ENCODE data around the gene TCF20. TPM values are rescaled to one million over a fixed set of nuclear protein-coding genes. Genes with fewer than 3 reads are reported as not detected.

The TCF20 gene
- total RNA-seq, 1 donor from 2014 or later, result 16.9 TPM

GRCh38 chr22:42261296-42261695 lies 9.2 kb downstream of the TCF20 start:
- DNase-seq (ENCODE audit: low read depth in 2 of 2), result no peak

DNA sequence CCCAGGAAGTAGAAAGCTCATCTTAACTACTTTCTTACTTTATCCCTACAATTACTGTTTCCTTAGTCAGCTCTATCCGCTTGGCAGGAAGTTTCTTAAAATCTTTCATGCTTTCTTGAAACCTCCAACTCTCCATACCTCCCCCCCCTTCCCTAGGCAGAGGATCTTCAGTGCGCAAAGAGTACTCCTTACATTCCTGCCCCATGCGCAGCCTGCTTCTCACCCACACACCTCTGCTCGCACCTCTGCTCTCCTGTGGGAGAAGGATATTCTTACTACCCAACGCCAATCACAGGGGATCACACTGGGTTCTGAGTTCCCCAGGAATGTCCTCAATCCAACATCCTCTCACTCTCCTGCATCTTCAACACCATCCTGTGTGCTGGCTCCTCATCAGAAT lies 12.3 kb downstream of the TCF20 start:
- no peak for DNase-seq (ENCODE audit: low read depth in 2 of 2)

DNA sequence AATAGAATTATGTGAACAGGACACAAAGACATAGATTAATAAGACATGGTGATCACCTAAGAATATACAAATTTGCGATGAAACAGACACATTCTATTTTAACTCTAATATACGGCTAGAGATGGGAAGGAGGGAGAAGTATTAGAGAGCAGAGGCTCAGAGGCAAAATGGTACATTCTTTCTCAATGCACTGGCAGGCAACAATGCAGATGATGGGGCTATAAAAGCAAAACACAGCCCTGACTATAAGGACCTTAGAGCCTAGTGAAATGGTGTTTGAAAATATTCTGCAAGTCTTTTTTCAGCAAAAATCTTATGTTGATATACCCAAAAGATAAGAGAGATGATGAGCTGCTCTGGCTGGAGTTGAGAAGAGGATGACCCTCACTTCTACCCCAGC lies 13.1 kb downstream of the TCF20 start:
- no peak for DNase-seq (ENCODE audit: low read depth in 2 of 2)

GRCh38 chr22:42256930-42257329 lies 13.5 kb downstream of the TCF20 start:
- DNase-seq (ENCODE audit: low read depth in 2 of 2), result no peak

DNA sequence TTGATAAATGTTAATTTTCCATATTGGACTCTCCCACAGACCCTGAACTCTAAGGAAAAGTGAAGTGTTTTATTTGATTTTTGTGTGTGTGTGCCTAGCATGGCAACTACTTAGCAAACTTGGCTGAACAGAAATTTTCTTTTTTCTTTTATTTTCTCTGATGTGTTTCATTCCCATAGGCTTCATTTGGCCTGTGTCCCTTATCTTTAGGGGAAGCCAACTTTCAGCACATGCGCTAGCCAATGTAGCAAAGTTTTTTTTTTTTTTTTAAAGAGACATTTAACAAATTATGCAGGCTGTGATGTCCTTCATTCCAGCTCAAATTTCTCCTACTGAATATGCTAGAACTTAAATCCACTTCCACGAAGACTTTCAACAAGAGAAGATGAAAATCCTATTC lies 14.2 kb downstream of the TCF20 start:
- no peak for DNase-seq (ENCODE audit: low read depth in 2 of 2)

DNA sequence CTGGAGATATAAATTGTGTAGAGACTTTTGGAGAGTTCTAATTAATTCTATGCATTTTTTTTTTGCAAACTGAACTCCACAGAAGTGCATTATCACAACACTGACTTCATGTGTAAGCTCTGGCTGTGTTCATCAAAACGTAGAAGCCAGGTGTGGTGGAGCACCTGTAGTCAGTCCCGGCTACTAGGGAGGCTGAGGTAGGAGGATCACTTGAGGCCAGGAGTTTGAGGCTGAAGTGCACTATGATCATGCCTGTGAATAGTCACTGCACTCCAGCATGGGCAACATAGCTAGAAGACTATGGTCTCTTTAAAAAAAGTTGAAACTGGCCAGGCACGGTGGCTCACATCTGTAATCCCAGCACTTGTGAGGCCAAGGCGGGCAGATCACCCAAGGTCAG lies 20.6 kb downstream of the TCF20 start:
- DNase-seq (ENCODE audit: low read depth in 2 of 2), result no peak

DNA sequence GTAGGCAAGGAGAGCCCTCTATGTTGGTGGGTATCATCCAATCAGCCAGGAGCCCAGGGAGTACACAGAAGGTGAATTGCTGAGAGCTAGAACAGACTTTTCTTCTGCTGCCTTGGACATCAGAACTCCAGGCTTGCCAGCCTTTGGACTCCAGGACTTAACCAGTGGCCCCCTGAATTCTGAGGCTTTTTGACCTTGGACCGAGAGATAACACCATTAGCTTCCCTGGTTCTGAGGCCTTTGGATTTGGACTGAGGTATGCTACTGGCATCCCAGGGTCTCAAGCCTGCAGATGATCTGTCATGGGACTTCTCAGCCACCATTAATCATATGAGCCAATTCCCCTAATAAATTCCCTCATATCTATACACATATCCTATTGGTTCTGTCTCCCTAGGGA lies 21.5 kb downstream of the TCF20 start:
- DNase-seq (ENCODE audit: low read depth in 2 of 2), result no peak

DNA sequence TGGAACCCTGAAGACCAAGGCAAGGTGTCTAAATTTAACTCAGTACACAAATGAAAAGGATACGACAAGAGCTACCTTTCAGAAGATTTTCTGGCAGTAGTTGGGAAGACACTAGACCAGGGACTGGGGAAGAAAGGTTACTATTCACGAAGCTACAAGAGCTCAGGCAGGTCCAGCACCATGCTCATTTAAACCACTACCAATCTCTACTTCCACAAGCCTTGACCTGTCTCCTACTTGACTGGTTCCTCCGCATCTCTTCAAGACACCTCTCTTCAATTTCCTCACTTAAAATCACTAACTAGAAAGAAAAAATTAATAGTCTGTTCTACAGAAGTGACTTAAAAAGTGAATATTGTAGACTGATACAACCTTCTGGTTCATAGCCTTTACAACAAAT lies 22.9 kb downstream of the TCF20 start:
- DNase-seq (ENCODE audit: low read depth in 2 of 2), result no peak

- DNase-seq (ENCODE audit: low read depth in 2 of 2), result no peak
Observed at GRCh38 chr22:42243802-42244060, 26.7 kb downstream of the TCF20 start.

- DNase-seq (ENCODE audit: low read depth in 2 of 2), result no peak
Observed at GRCh38 chr22:42236848-42237247, 33.6 kb downstream of the TCF20 start.

- DNase-seq (ENCODE audit: low read depth in 2 of 2), result no peak
Observed at GRCh38 chr22:42236268-42236667, 34.2 kb downstream of the TCF20 start.

GRCh38 chr22:42233879-42234278 lies 36.6 kb downstream of the TCF20 start:
- DNase-seq (ENCODE audit: low read depth in 2 of 2), result no peak

DNA sequence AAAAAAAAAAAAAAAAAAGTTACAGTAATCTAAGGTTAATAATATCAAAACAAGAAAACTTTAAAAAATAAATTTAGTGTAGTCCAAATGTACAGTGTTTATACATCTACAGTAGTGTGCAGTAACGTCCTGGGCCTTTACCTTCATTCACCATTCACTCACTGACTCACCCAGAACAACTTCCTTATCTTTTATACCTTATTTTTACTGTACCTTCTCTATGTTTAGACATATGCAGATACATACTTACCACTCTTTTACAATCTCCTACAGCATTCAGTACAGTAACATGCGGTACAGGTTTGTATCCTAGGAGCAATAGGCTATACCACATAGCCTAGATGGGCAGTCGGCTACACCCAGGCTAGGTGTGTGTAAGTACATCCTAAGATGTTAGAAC lies 38.5 kb downstream of the TCF20 start:
- DNase-seq (ENCODE audit: low read depth in 2 of 2), result no peak

DNA sequence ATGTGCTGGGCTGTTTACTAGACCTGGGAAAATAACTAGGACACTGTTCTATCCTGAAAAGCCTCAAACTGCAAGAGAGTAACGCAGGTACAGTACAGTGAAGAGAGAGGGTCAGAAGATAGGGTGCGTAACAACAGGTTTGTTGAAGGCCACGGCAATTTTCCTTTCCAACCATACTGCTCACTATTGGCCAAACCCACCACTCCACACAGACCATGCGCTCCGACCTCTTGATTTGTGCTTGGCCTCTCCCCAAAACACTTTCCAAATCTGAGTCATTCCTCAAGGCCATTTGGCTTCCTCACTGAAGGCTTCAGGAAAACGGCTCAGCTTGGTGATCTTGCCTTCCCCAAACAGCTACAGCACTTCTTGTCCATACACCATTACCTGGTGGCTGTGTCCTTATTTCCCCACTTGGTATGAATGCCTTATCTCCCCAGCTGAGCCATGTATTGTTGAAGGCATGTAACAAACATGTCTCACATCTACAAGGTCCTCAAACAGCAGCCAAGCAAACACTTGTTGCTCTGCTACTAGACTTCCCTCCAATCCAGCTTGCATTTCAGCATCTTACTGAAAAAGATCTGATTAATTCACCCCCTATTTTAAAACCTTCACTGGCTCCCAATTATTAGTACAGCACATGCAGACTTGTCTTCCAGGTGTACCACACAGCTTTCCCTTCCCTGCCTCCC lies 40.9 kb downstream of the TCF20 start:
- DNase-seq (ENCODE audit: low read depth in 2 of 2), result peak in 1 of 2 donors; percentile 11

DNA sequence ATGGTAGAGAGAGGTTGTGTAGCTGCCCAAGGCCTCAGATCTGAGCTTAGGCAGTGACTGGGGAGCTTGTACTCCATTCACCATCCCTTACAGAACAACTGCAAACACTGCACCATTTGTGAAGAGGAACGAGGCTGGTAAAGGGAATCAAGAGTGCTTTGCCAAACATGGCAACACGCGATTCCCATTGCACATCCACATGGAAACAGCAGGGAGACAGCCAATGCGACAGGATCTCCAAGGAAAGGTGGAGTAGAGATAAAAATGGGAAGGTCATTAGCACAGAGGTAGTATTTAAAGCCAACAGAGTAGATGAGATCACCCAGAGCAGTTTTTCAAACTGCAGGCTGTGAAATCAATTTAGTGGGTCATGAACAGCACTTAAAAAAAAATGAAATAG lies 42.0 kb downstream of the TCF20 start:
- DNase-seq (ENCODE audit: low read depth in 2 of 2), result no peak

- DNase-seq (ENCODE audit: low read depth in 2 of 2), result no peak
Observed at GRCh38 chr22:42227435-42227834, 43.0 kb downstream of the TCF20 start.

DNA sequence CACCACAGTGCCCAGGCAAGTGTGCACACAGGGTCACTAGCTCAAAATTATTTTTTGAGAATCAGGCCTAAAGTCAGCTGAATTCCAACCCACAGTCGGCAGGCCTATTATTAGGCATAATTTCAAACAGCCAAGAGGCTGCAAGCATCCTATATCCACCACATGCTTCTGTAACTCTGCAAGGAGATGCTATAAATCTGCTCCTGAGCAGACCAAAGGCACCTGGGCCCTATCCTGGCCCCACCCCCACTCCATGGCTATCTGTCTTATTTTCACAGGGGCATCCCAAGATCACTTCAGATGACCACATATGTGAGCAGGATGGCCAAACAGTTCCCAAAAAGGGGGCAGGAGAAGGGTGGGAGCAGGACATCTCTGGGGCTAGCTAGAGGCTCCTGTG lies 44.6 kb downstream of the TCF20 start:
- no peak for DNase-seq (ENCODE audit: low read depth in 2 of 2)

- DNase-seq (ENCODE audit: low read depth in 2 of 2), result no peak
Observed at GRCh38 chr22:42222140-42222539, 48.3 kb downstream of the TCF20 start.

Other genes starting within 250 kb of the TCF20 start
- 12.3 and 19.0 TPM in 2 replicates for gene NAGA, start 199.8 kb downstream of the TCF20 start, total RNA-seq
- gene PHETA2, start 196.4 kb downstream of the TCF20 start, total RNA-seq, result 17.0 and 22.8 TPM in 2 replicates
- gene SMDT1, start 191.0 kb downstream of the TCF20 start, total RNA-seq, result 7.6 and 8.1 TPM in 2 replicates
- 47.9 and 48.2 TPM in 2 replicates for gene NDUFA6, start 179.9 kb downstream of the TCF20 start, total RNA-seq
- gene CYP2D6, start 139.8 kb downstream of the TCF20 start, total RNA-seq, result under 0.01 and 0.20 TPM in 2 replicates
- gene NFAM1, start 161.8 kb upstream of the TCF20 start, total RNA-seq, result not detected in 2 replicates
- 24.4 and 27.2 TPM in 2 replicates for gene RRP7A, start 249.1 kb upstream of the TCF20 start, total RNA-seq

Data from lung microvascular endothelial cell (primary cell).